Neuronal stem cell (in vitro differentiated cells): ENCODE data around the gene SLC9A4.

Experiments used
- DNase-seq: peaks from one replicate; pipeline ENCODE4 v3.0.0-alpha.2; 2013; ENCODE audit warnings: low spot score
- H2AFZ ChIP-seq: one replicate; pipeline ENCODE4 v1.6.1; 2013; ENCODE audit warnings: mild to moderate bottlenecking, low read length, inconsistent platforms
- H2AK5ac ChIP-seq: 2 replicates; pipeline ENCODE4 v1.6.1; 2013; ENCODE audit warnings: low read depth, mild to moderate bottlenecking, inconsistent platforms, low read length, moderate library complexity, mixed read lengths
- H2BK120ac ChIP-seq: 2 replicates; pipeline ENCODE4 v1.6.1; 2013; ENCODE audit warnings: low read depth, mild to moderate bottlenecking, inconsistent platforms, low read length, moderate library complexity, mixed read lengths
- H2BK12ac ChIP-seq: one replicate; pipeline ENCODE4 v1.6.1; 2013; ENCODE audit warnings: low read length, inconsistent platforms
- H2BK15ac ChIP-seq: 2 replicates; pipeline ENCODE4 v1.6.1; 2013; ENCODE audit warnings: mild to moderate bottlenecking, low read length, inconsistent platforms, mixed read lengths
- H2BK5ac ChIP-seq: one replicate; pipeline ENCODE4 v1.6.1; 2013; ENCODE audit warnings: inconsistent platforms, mild to moderate bottlenecking, low read length, moderate library complexity
- H3K14ac ChIP-seq: one replicate; pipeline ENCODE4 v1.6.1; 2013; ENCODE audit warnings: low read length, inconsistent platforms
- H3K18ac ChIP-seq: 2 replicates; pipeline ENCODE4 v1.6.1; 2013; ENCODE audit warnings: low read length, inconsistent platforms
- H3K23ac ChIP-seq: 2 replicates; pipeline ENCODE4 v1.6.1; 2013; ENCODE audit warnings: low read depth, mild to moderate bottlenecking, mixed read lengths, low read length, inconsistent platforms; ENCODE audit not compliant: poor library complexity
- H3K27ac ChIP-seq: replicated peaks from 3 replicates; pipeline ENCODE4 v1.5.1; 2013; ENCODE audit warnings: low read length, inconsistent platforms
- H3K27me3 ChIP-seq, 3 experiments: 2 replicates each; pipeline ENCODE4 v1.6.1; 2013; ENCODE audit warnings: low read length in 3 of 3, mild to moderate bottlenecking in 2 of 3, inconsistent platforms in 1 of 3, low read depth in 1 of 3, mixed read lengths in 1 of 3, moderate library complexity in 1 of 3; ENCODE audit not compliant: control insufficient read depth in 3 of 3, insufficient read depth in 3 of 3
- H3K36me3 ChIP-seq, 2 donors: replicated peaks in 1 of 2; 2 replicates each; pipeline ENCODE4 v1.6.1; 2013; ENCODE audit warnings: low read length in 2 of 2; ENCODE audit not compliant: control insufficient read depth in 2 of 2, insufficient read depth in 2 of 2
- H3K4ac ChIP-seq: 2 replicates; pipeline ENCODE4 v1.6.1; 2013; ENCODE audit warnings: inconsistent platforms, mild to moderate bottlenecking, low read length, moderate library complexity
- H3K4me1 ChIP-seq, 2 donors: 1 replicate in 1 of 2; 2 replicates in 1 of 2; pipeline ENCODE4 v1.6.1; 2013; ENCODE audit warnings: low read length in 2 of 2, low read depth in 1 of 2; ENCODE audit not compliant: control insufficient read depth in 2 of 2, insufficient read depth in 1 of 2
- H3K4me2 ChIP-seq: one replicate; pipeline ENCODE4 v1.6.1; 2013; ENCODE audit warnings: mild to moderate bottlenecking, low read length, inconsistent platforms; ENCODE audit not compliant: insufficient read depth, poor library complexity, severe bottlenecking
- H3K4me3 ChIP-seq, 2 donors: 2 replicates each; pipeline ENCODE4 v1.5.1; 2013; ENCODE audit warnings: low read length in 2 of 2, mild to moderate bottlenecking in 2 of 2, inconsistent platforms in 1 of 2, moderate library complexity in 1 of 2
- H3K79me1 ChIP-seq: one replicate; pipeline ENCODE4 v1.6.1; 2013; ENCODE audit warnings: low read depth, mild to moderate bottlenecking, inconsistent platforms, low read length, moderate library complexity
- H3K9ac ChIP-seq: one replicate; pipeline ENCODE4 v1.6.1; 2013; ENCODE audit warnings: mild to moderate bottlenecking, low read depth, low read length, inconsistent platforms; ENCODE audit not compliant: poor library complexity
- H3K9me3 ChIP-seq, 2 donors: replicated peaks in 1 of 2; 2 replicates each; pipeline versions ENCODE3 to v1.6.1; 2013; ENCODE audit warnings: low read length in 2 of 2, mild to moderate bottlenecking in 2 of 2, inconsistent platforms in 1 of 2, low read depth in 1 of 2, mixed read lengths in 1 of 2, moderate library complexity in 1 of 2; ENCODE audit not compliant: control insufficient read depth in 2 of 2, insufficient read depth in 1 of 2
- H4K8ac ChIP-seq: one replicate; pipeline ENCODE4 v1.6.1; 2013; ENCODE audit warnings: low read depth, mild to moderate bottlenecking, inconsistent platforms, low read length, moderate library complexity
- H4K91ac ChIP-seq: one replicate; pipeline ENCODE4 v1.6.1; 2013; ENCODE audit warnings: low read length, low read depth, mild to moderate bottlenecking, inconsistent platforms; ENCODE audit not compliant: poor library complexity
- WGBS, 2 donors: extraction: QIAGEN DNeasy Blood & Tissue Kit; methylation state at CpG; one replicate each; pipeline ENCODE4 v1.1.7; 2013; ENCODE audit warnings: missing lambda C conversion rate in 2 of 2, mixed read lengths in 1 of 2; ENCODE audit not compliant: insufficient read length in 2 of 2, insufficient replicate concordance in 1 of 2; ENCODE audit errors: extremely low coverage in 2 of 2; 5-methylcytosine and 5-hydroxymethylcytosine counted together

Gene SLC9A4

GRCh38 chr2:102522162-102522561 lies 49.1 kb downstream of the SLC9A4 start:
- no peak overlapping the region for H3K4ac ChIP-seq
- no peak overlapping the region for H2BK120ac ChIP-seq
- peak overlapping the region; percentile 19 for H2AK5ac ChIP-seq
- H2BK12ac ChIP-seq = no peak overlapping the region
- no peak overlapping the region for H2AFZ ChIP-seq
- no peak overlapping the region for H3K14ac ChIP-seq
- no peak overlapping the region for H2BK15ac ChIP-seq
- no peaks in the 10 kb centered on the region for H3K27me3 ChIP-seq
- H3K23ac ChIP-seq = no peak overlapping the region
- no peak overlapping the region for H3K4me2 ChIP-seq
- no peaks in the 10 kb centered on the region for H3K36me3 ChIP-seq
- H3K27ac ChIP-seq = no peak overlapping the region
- WGBS, 2 donors = no CpG with 5 or more reads among the region's 4 CpGs
- H3K9me3 ChIP-seq = no peaks in the 10 kb centered on the region
- DNase-seq = no peak
- no peak overlapping the region for H3K4me3 ChIP-seq
- H3K9ac ChIP-seq = no peak overlapping the region
- no peaks in the 10 kb centered on the region for H3K4me1 ChIP-seq
- no peak overlapping the region for H4K91ac ChIP-seq
- no peak overlapping the region for H4K8ac ChIP-seq
- H3K18ac ChIP-seq = no peak overlapping the region
- no peak overlapping the region for H2BK5ac ChIP-seq
- no peaks in the 10 kb centered on the region for H3K79me1 ChIP-seq

- H3K4me3 ChIP-seq = no peak overlapping the region
- no peak overlapping the region for H2BK5ac ChIP-seq
- no peak overlapping the region for H2AFZ ChIP-seq
- no peak overlapping the region for H2AK5ac ChIP-seq
- no peak overlapping the region for H3K27ac ChIP-seq
- H3K14ac ChIP-seq = no peak overlapping the region
- no peak overlapping the region for H3K4me2 ChIP-seq
- H4K8ac ChIP-seq = no peak overlapping the region
- H2BK120ac ChIP-seq = no peak overlapping the region
- no peaks in the 10 kb centered on the region for H3K79me1 ChIP-seq
- H3K9ac ChIP-seq = no peak overlapping the region
- no peak overlapping the region for H3K18ac ChIP-seq
- no peak overlapping the region for H2BK12ac ChIP-seq
- no peak overlapping the region for H4K91ac ChIP-seq
- no peak overlapping the region for H3K23ac ChIP-seq
- H3K27me3 ChIP-seq = no peaks in the 10 kb centered on the region
- no peak for DNase-seq
- no peaks in the 10 kb centered on the region for H3K36me3 ChIP-seq
- no peaks in the 10 kb centered on the region for H3K9me3 ChIP-seq
- no peak overlapping the region for H3K4ac ChIP-seq
- WGBS, 2 donors = no CpG with 5 or more reads among the region's 3 CpGs
- H2BK15ac ChIP-seq = no peak overlapping the region
- H3K4me1 ChIP-seq = no peaks in the 10 kb centered on the region
Observed at GRCh38 chr2:102522890-102523289, 49.9 kb downstream of the SLC9A4 start.

GRCh38 chr2:102523651-102524050 lies 50.6 kb downstream of the SLC9A4 start:
- Histone ChIP-seq H4K8ac (no peak overlapping the region), H3K18ac (no peak overlapping the region), H3K9me3 (no peaks in the 10 kb centered on the region), H3K9ac (no peak overlapping the region), H2BK12ac (no peak overlapping the region), H3K79me1 (no peaks in the 10 kb centered on the region), H3K4ac (no peak overlapping the region), H4K91ac (no peak overlapping the region), H2AFZ (no peak overlapping the region), H2BK15ac (no peak overlapping the region), H2BK5ac (no peak overlapping the region), H2BK120ac (no peak overlapping the region), H2AK5ac (no peak overlapping the region), H3K4me2 (no peak overlapping the region), H3K27ac (no peak overlapping the region), H3K23ac (no peak overlapping the region), H3K36me3 (no peaks in the 10 kb centered on the region), H3K4me3 (no peak overlapping the region), H3K27me3 (no peaks in the 10 kb centered on the region), H3K4me1 (no peaks in the 10 kb centered on the region), H3K14ac (no peak overlapping the region)
- no CpG with 5 or more reads among the region's 3 CpGs for WGBS, 2 donors
- DNase-seq = no peak

GRCh38 chr2:102527086-102527485 lies 54.1 kb downstream of the SLC9A4 start:
- H2AK5ac ChIP-seq = no peak overlapping the region
- no peak overlapping the region for H2BK12ac ChIP-seq
- no peak overlapping the region for H3K18ac ChIP-seq
- H3K9me3 ChIP-seq = no peaks in the 10 kb centered on the region
- no peaks in the 10 kb centered on the region for H3K36me3 ChIP-seq
- H4K8ac ChIP-seq = no peak overlapping the region
- H2BK5ac ChIP-seq = no peak overlapping the region
- no peaks in the 10 kb centered on the region for H3K27me3 ChIP-seq
- H3K4me3 ChIP-seq = no peak overlapping the region
- H3K14ac ChIP-seq = no peak overlapping the region
- no peaks in the 10 kb centered on the region for H3K79me1 ChIP-seq
- no peak overlapping the region for H4K91ac ChIP-seq
- H3K4ac ChIP-seq = no peak overlapping the region
- H2AFZ ChIP-seq = no peak overlapping the region
- no peak overlapping the region for H2BK15ac ChIP-seq
- no peak overlapping the region for H3K27ac ChIP-seq
- DNase-seq = no peak
- no peaks in the 10 kb centered on the region for H3K4me1 ChIP-seq
- H3K4me2 ChIP-seq = no peak overlapping the region
- no peak overlapping the region for H3K9ac ChIP-seq
- no peak overlapping the region for H3K23ac ChIP-seq
- no peak overlapping the region for H2BK120ac ChIP-seq
